GM19099 (cell line): ENCODE data around the gene ERBB3.

ENCODE experiments used
- POLR2A ChIP-seq: IDR thresholded peaks from 3 replicates; pipeline ENCODE4 v1.6.1; 2011; ENCODE audit warnings: low read depth; ENCODE audit not compliant: insufficient read length; ENCODE audit errors: extremely low read depth

The ERBB3 gene

DNA sequence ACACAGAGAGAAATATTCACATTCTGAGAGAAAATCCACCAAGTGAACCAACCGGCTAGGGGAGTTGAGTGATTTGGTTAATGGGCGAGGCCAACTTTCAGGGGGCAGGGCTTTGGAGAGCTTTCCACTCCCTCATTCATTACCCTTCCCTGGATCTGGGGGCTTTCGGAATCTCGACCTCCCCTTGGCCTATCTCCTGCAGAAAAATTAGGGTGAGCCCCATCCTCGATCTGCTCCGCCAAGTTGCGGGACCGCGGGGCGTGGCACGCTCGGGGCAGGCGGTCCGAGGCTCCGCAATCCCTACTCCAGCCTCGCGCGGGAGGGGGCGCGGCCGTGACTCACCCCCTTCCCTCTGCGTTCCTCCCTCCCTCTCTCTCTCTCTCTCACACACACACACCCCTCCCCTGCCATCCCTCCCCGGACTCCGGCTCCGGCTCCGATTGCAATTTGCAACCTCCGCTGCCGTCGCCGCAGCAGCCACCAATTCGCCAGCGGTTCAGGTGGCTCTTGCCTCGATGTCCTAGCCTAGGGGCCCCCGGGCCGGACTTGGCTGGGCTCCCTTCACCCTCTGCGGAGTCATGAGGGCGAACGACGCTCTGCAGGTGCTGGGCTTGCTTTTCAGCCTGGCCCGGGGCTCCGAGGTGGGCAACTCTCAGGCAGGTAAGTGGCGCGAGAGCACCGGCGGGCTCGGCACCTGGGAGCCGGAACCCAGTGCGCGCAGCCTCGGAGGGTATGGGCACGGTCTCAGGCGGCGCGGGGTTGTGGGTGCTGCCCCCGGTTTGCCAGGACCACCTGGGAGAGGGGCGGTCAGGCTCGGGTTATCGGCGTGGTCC is at the start of gene ERBB3:
Gene ERBB3, plus strand, starts transcription at position 443 of the 833 bp plus-strand sequence. Its CDS starts 136 bp downstream, at position 579.
- TF ChIP-seq POLR2A, result no peak

DNA sequence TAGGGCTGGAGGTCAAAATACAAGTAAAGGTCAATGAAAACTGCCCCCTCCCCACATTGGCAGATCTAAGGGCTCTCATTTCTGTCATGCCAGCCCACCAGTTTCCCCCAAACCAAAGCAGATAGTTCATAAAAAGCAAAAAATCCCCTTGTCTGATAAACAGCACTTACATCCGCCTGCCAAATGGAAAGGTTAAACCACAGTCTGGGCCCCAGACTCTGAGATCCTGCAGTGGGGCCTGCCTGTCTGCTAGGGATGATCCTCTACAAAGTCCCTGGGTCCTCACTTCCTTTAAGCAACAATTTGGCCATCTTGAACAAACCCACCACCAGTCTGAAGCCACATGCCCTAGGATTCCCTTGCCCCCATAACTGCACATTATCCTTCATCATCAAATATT is 48.0 kb upstream of the ERBB3 start:
- no peak for TF ChIP-seq POLR2A

DNA sequence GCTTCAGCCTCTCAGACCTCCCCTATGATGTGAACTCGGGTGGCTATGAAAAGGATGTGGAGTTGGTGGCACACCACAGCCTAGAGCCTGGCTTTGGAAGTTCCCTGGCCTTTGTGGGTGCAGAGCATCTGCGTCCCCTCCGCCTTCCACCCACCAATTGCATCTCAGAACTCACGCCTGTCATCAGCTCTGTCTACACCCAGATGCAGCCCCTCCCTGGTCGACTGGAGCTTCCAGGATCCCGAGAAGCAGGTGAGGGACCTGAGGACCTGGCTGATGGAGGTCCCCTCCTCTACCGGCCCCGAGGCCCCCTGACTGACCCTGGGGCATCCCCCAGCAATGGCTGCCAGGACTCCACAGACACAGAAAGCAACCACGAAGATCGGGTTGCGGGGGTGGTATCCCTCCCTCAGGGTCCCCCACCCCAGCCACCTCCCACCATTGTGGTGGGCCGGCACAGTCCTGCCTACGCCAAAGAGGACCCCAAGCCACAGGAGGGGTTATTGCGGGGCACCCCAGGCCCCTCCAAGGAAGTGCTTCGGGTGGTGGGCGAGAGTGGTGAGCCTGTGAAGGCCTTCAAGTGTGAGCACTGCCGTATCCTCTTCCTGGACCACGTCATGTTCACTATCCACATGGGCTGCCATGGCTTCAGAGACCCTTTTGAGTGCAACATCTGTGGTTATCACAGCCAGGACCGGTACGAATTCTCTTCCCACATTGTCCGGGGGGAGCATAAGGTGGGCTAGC is 45.2 kb upstream of the ERBB3 start:
- no peak for TF ChIP-seq POLR2A

GRCh38 chr12:56037161-56037560 is 42.8 kb upstream of the ERBB3 start:
- no peak for TF ChIP-seq POLR2A

GRCh38 chr12:56038022-56038655 is 41.8 kb upstream of the ERBB3 start:
- no peak for TF ChIP-seq POLR2A

DNA sequence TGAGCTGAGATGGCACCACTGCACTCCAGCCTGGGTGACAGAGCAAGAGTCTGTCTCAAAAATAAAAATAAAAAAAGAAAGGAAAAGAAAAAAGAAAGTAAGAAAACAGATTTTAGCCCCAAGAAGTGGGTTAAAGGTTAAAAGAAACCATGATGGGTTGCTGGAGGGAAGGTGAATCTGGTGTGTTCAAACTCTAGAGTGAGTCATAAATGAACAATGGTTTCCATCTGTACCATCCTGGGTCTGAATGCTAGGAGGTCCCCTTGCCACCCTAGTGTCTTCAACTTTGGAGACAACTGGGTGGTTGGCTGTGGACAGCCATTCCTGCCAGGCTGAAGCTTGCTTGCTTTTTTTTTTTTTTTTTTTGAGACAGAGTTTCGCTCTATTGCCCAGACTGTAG is 39.8 kb upstream of the ERBB3 start:
- no peak for TF ChIP-seq POLR2A

DNA sequence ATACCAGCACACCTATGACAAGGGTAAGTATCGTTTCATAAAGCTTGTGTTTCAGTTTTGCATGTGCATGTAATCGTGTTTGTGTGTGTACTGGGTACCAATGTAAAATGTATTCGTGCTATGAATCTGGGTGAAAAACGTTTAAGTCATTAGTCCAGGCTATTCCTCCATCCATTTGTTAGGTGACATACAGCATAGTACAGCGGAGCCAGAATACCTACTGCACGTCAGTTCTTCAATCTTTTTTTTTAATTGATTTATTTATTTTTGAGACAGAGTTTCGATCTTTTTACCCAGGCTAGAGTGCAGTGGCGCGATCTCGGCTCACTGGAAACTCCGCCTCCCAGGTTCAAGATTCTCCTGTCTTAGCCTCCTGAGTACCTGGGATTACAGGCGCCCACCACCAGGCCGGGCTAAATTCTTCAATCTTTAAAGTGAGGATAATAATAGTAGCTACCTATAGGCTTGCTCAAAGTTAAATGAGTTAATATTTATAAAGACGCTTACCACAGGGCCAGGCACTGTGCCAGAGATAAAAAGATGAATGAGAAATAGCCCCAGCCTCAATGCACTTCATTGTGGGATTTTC is 38.9 kb upstream of the ERBB3 start:
- peak; percentile 15 for TF ChIP-seq POLR2A

GRCh38 chr12:56041552-56042429 is 38.2 kb upstream of the ERBB3 start, which contains the start of gene RPS26:
Gene RPS26 (plus strand): TSS chr12:56041918. CDS start chr12:56042167, 249 bp downstream.
- TF ChIP-seq POLR2A, result peak; percentile 99

DNA sequence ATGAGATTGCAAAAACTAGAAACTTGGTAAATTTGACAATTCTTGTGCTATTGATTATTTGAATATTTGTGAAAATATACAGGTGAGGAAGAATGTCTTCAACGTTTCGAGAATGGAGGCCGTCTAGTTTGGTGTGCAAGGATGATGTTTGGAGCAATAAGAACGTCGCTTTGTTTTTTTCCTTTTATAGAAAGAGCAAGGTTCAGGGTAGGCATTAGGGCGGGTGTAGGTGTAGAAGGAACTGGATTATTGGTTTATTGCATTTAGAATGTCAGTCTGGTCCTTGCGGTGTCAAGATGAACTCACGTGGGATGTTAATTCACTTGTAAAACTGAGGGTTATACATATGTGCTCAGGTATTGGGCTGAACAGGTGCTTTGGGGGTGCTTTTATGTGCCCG is 37.1 kb upstream of the ERBB3 start:
- TF ChIP-seq POLR2A, result no peak

DNA sequence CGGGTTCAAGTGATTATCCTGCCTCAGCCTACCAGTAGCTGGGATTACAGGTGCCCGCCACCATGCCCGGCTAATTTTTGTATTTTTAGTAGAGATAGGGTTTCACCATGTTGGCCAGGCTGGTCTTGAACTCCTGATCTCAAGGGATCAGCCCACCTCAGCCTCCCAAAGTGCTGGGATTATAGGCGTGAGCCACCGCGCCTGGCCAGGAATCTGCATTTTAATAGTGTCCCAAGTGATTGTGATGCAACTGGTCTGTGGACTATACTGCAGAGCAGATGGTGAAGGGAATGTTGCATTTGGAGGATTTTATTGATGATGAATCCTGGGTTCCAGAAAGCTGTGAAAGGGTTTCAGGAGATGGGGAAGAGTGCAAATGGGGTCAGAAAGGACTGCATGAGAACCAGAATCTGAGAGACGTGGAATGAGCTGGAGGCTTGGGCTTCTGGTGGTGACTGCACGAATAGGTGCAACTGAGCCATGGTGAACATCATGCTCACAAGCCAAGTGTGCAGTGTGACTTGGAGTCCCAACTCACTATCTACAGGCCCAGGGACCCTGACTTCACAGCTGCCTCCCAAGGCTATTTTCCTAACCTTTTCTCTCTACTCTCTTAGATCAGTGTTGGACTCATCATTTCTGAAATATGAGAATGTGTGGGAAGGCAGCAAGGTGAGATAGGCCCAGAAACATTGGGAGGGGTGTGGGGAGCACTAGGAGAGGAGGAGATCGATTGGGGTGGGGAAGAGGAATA is 33.8 kb upstream of the ERBB3 start:
- no peak for TF ChIP-seq POLR2A

DNA sequence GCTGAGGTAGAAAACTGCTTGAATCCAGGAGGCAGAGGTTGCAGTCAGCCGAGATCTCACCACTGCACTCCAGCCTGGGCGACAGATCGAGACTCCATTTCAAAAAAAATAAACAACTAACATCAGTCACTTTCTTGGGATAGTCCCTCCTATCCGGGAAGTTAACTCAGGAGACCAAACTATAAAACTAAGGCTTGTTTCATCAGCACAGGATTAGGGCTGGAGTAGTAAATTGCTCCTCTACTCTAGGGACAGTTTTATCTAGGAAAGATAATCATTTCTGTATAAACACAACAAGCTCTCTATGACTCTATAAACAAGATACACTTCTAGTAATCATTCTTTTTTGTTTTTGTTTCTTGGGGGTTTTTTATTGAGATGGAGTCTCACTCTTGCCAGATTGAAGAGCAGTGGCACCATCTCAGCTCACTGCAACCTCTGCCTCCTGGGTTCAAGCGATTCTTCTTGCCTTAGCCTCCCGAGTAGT is 26.5 kb upstream of the ERBB3 start:
- no peak for TF ChIP-seq POLR2A

- TF ChIP-seq POLR2A, result no peak
Observed at GRCh38 chr12:56061982-56062381, 18.0 kb upstream of the ERBB3 start.

DNA sequence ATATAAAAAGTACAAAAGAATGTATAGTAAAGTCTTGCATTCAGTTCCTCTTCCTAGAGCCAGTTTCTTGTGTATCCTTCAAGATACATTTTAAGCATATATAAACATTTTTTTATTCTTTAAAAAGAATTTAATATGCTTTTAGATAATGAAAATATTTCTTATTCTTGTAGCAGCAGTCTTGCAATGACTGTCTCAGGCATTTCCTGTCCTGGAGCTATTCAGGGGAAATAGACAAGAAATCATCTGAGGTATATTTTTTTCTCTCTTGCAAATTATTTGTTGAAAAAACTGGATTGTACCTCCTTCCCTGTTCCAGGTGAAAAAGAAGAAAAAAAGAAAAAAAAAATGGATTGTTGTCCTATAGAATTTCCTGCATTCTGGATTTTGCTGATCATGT is 17.0 kb upstream of the ERBB3 start:
- TF ChIP-seq POLR2A, result no peak
